Muscle of leg (tissue), 11 donors: ENCODE measurements around the gene DGKB. TPM values are rescaled to one million over a fixed set of nuclear protein-coding genes. Genes with fewer than 3 reads are reported as not detected.

ENCODE experiments used
- DNase-seq: peaks from one replicate; pipeline ENCODE4 v3.0.0; 2013
- H3K27ac ChIP-seq: one replicate; pipeline ENCODE4 v1.5.1; 2013; ENCODE audit warnings: mild to moderate bottlenecking, low read length, control low read depth
- H3K27me3 ChIP-seq: one replicate; pipeline ENCODE4 v1.6.1; 2013; ENCODE audit warnings: low read length; ENCODE audit not compliant: control insufficient read depth, insufficient read depth
- H3K36me3 ChIP-seq: one replicate; pipeline ENCODE4 v1.6.1; 2013; ENCODE audit warnings: low read length; ENCODE audit not compliant: control insufficient read depth, insufficient read depth
- H3K4me1 ChIP-seq: one replicate; pipeline ENCODE4 v1.6.1; 2013; ENCODE audit warnings: low read length; ENCODE audit not compliant: control insufficient read depth, insufficient read depth
- H3K4me3 ChIP-seq: one replicate; pipeline ENCODE4 v1.5.1; 2013; ENCODE audit warnings: low read length, control low read depth
- H3K9me3 ChIP-seq: replicated peaks from 2 replicates; pipeline ENCODE4 v1.6.1; 2013; ENCODE audit warnings: low read depth, low read length; ENCODE audit not compliant: control insufficient read depth
- whole genome bisulfite sequencing: methylation state at CpG from one replicate; pipeline ENCODE4 v1.1.5; 2013; ENCODE audit warnings: missing lambda C conversion rate; ENCODE audit not compliant: insufficient coverage; 5-methylcytosine and 5-hydroxymethylcytosine counted together
- polyA plus RNA-seq, 8 donors: library from polyadenylated mRNA; unstranded; fragments of 120-200 nt; gene quantifications; one replicate each; pipeline versions ENCODE4 v1.2.1 to v1.2.3, GENCODE V29; 2013; ENCODE audit warnings: inconsistent platforms in 1 of 8, low replicate concordance in 1 of 8; ENCODE audit not compliant: insufficient read length in 8 of 8, insufficient read depth in 1 of 8
- total RNA-seq: library from RNA; stranded (reverse); fragments of 120-200 nt; gene quantifications from one replicate; pipeline ENCODE4 v1.2.4, GENCODE V29; 2013

Gene DGKB
- total and polyA plus RNA-seq, 9 donors: 0.42 to 1.4 (median 0.85) TPM

- no peaks in the 10 kb centered on the region for H3K9me3 ChIP-seq
- no peaks in the 10 kb centered on the region for H3K27me3 ChIP-seq
- no peaks in the 10 kb centered on the region for H3K4me1 ChIP-seq
- H3K27ac ChIP-seq: no peak overlapping the region
- DNase-seq: no peak
- H3K4me3 ChIP-seq: no peak overlapping the region
- no peaks in the 10 kb centered on the region for H3K36me3 ChIP-seq
Observed at GRCh38 chr7:14395860-14396259, 506.7 kb downstream of the DGKB start.

- Histone ChIP-seq H3K36me3 (no peaks in the 10 kb centered on the region), H3K4me1 (no peaks in the 10 kb centered on the region), H3K27ac (no peak overlapping the region), H3K4me3 (no peak overlapping the region), H3K27me3 (no peaks in the 10 kb centered on the region), H3K9me3 (no peaks in the 10 kb centered on the region)
- no peak for DNase-seq
- no CpG with 5 or more reads among the region's 2 CpGs for WGBS
Observed at GRCh38 chr7:14394786-14395185, 507.8 kb downstream of the DGKB start.

- Histone ChIP-seq H3K9me3 (no peaks in the 10 kb centered on the region), H3K4me1 (no peaks in the 10 kb centered on the region), H3K27ac (no peak overlapping the region), H3K36me3 (no peaks in the 10 kb centered on the region), H3K4me3 (no peak overlapping the region), H3K27me3 (no peaks in the 10 kb centered on the region)
- WGBS: no CpG with 5 or more reads among the region's 4 CpGs
- no peak for DNase-seq
Observed at GRCh38 chr7:14389595-14389994, 513.0 kb downstream of the DGKB start.

- H3K4me3 ChIP-seq: no peak overlapping the region
- H3K27ac ChIP-seq: no peak overlapping the region
- no peaks in the 10 kb centered on the region for H3K9me3 ChIP-seq
- H3K4me1 ChIP-seq: no peaks in the 10 kb centered on the region
- no peaks in the 10 kb centered on the region for H3K36me3 ChIP-seq
- 80% methylated on average over 3 of the region's 5 CpGs for WGBS
- DNase-seq: no peak
- H3K27me3 ChIP-seq: no peaks in the 10 kb centered on the region
Observed at GRCh38 chr7:14389181-14389591, 513.4 kb downstream of the DGKB start.

- WGBS: no CpG with 5 or more reads among the region's 3 CpGs
- no peaks in the 10 kb centered on the region for H3K9me3 ChIP-seq
Observed at GRCh38 chr7:14385074-14385473, 517.5 kb downstream of the DGKB start.

GRCh38 chr7:14381936-14382335, 520.6 kb downstream of the DGKB start:
- no peaks in the 10 kb centered on the region for H3K27me3 ChIP-seq

More at GRCh38 chr7:14385074-14385473, 517.5 kb downstream of the DGKB start:
- peaks cover 2% of the 10 kb centered on the region for H3K4me1 ChIP-seq
- H3K27me3 ChIP-seq: no peaks in the 10 kb centered on the region
- DNase-seq: no peak
- H3K27ac ChIP-seq: no peak overlapping the region
- H3K4me3 ChIP-seq: no peak overlapping the region
- no peaks in the 10 kb centered on the region for H3K36me3 ChIP-seq

GRCh38 chr7:14381306-14381705, 521.2 kb downstream of the DGKB start:
- no peak for DNase-seq
- H3K4me1 ChIP-seq: peaks cover 2% of the 10 kb centered on the region
- no peak overlapping the region for H3K27ac ChIP-seq
- no peak overlapping the region for H3K4me3 ChIP-seq
- H3K9me3 ChIP-seq: no peaks in the 10 kb centered on the region
- WGBS: no CpG with 5 or more reads among the region's 3 CpGs
- H3K27me3 ChIP-seq: no peaks in the 10 kb centered on the region
- no peaks in the 10 kb centered on the region for H3K36me3 ChIP-seq

More at GRCh38 chr7:14381936-14382335, 520.6 kb downstream of the DGKB start:
- Histone ChIP-seq H3K9me3 (no peaks in the 10 kb centered on the region), H3K36me3 (no peaks in the 10 kb centered on the region), H3K4me3 (no peak overlapping the region), H3K27ac (no peak overlapping the region), H3K4me1 (peaks cover 2% of the 10 kb centered on the region)
- WGBS: no CpG with 5 or more reads among the region's 3 CpGs
- DNase-seq: peak; percentile 15

GRCh38 chr7:14380881-14381280, 521.7 kb downstream of the DGKB start:
- H3K9me3 ChIP-seq: no peaks in the 10 kb centered on the region
- H3K4me1 ChIP-seq: peaks cover 2% of the 10 kb centered on the region
- no peaks in the 10 kb centered on the region for H3K36me3 ChIP-seq
- no peak overlapping the region for H3K4me3 ChIP-seq
- H3K27me3 ChIP-seq: no peaks in the 10 kb centered on the region
- H3K27ac ChIP-seq: no peak overlapping the region
- no peak for DNase-seq
- 85% methylated on average over 3 of the region's 3 CpGs for WGBS

GRCh38 chr7:14377646-14378266, 524.8 kb downstream of the DGKB start:
- H3K9me3 ChIP-seq: no peaks in the 10 kb centered on the region
- WGBS: 67% methylated on average over 1 of the region's 4 CpGs
- H3K27ac ChIP-seq: no peak overlapping the region
- DNase-seq: peak; percentile 22
- H3K27me3 ChIP-seq: no peaks in the 10 kb centered on the region
- no peaks in the 10 kb centered on the region for H3K36me3 ChIP-seq
- H3K4me3 ChIP-seq: no peak overlapping the region
- peaks cover 2% of the 10 kb centered on the region for H3K4me1 ChIP-seq

GRCh38 chr7:14376711-14377110, 525.8 kb downstream of the DGKB start:
- DNase-seq: no peak
- Histone ChIP-seq H3K27ac (no peak overlapping the region), H3K36me3 (no peaks in the 10 kb centered on the region), H3K9me3 (no peaks in the 10 kb centered on the region), H3K4me1 (peaks cover 2% of the 10 kb centered on the region), H3K27me3 (no peaks in the 10 kb centered on the region), H3K4me3 (no peak overlapping the region)
- WGBS: 75% methylated on average over 1 of the region's 2 CpGs

GRCh38 chr7:14375998-14376397, 526.6 kb downstream of the DGKB start:
- no peak for DNase-seq
- Histone ChIP-seq H3K4me3 (no peak overlapping the region), H3K4me1 (no peaks in the 10 kb centered on the region), H3K9me3 (no peaks in the 10 kb centered on the region), H3K36me3 (no peaks in the 10 kb centered on the region), H3K27me3 (no peaks in the 10 kb centered on the region), H3K27ac (no peak overlapping the region)
- 100% methylated on average over 1 of the region's 2 CpGs for WGBS
